HepG2 (cell line): Measurements from ENCODE around the gene MYEOV. TPM values are rescaled to one million over a fixed set of nuclear protein-coding genes. Genes with fewer than 3 reads are reported as not detected.

Source experiments
- CERS6 ChIP-seq: sonication (generic); formaldehyde crosslinking; IDR thresholded peaks from 2 replicates; pipeline ENCODE4 v1.5.0; 2020; ENCODE audit warnings: missing genetic modification reagents
- SIX1 ChIP-seq: sonication (generic); formaldehyde crosslinking; IDR thresholded peaks from 2 replicates; pipeline ENCODE4 v1.4.0; 2020; ENCODE audit warnings: missing genetic modification reagents, borderline replicate concordance
- polyA plus RNA-seq, 8 experiments: library from polyadenylated mRNA; depleted of rRNA in 3 of 8; stranded (reverse) in 7 of 8; unstranded in 1 of 8; fragments of >200 nt; fragmentation: Illumina TruSeq in 4 of 8; extraction: Trizol in 4 of 8; gene quantifications; 2 replicates each; pipeline versions ENCODE4 v1.2.1 to v1.2.3, GENCODE V29; 2011 to 2016; ENCODE audit warnings: low read depth in 4 of 8, missing spikeins in 1 of 8, mixed read lengths in 1 of 8; ENCODE audit not compliant: insufficient read depth in 1 of 8
- total RNA-seq, 5 experiments: library from RNA; depleted of rRNA; stranded (reverse); fragments of >200 nt; fragmentation: Illumina TruSeq; extraction: Trizol; gene quantifications; 2 replicates each; pipeline ENCODE4 v1.2.3, GENCODE V29; 2016; ENCODE audit warnings: low read depth in 1 of 5
- TF ChIP-seq, protein P1 (sequence below), 2 experiments: IDR thresholded peaks; 2 replicates each; pipeline ENCODE4 v1.6.1; 2011 to 2012; ENCODE audit warnings: low read length in 2 of 2, borderline replicate concordance in 1 of 2, low read depth in 1 of 2, mild to moderate bottlenecking in 1 of 2, moderate library complexity in 1 of 2
- TF ChIP-seq, protein P2 (sequence below): sonication (generic); formaldehyde crosslinking; IDR thresholded peaks from 2 replicates; pipeline ENCODE4 v1.4.0; 2020; ENCODE audit warnings: missing genetic modification reagents, borderline replicate concordance
- TF ChIP-seq, protein P3 (sequence below): sonication (generic); formaldehyde crosslinking; IDR thresholded peaks from 2 replicates; pipeline ENCODE4 v1.5.0; 2020; ENCODE audit warnings: mild to moderate bottlenecking, missing genetic modification reagents, borderline replicate concordance

Gene MYEOV
- total and polyA plus RNA-seq, 2 of the 13 experiments (the other 11 are each of a cell fraction or from before 2014, with no cell fraction given): 0.33 to 1.8 TPM

- TF ChIP-seq, protein P1, sequence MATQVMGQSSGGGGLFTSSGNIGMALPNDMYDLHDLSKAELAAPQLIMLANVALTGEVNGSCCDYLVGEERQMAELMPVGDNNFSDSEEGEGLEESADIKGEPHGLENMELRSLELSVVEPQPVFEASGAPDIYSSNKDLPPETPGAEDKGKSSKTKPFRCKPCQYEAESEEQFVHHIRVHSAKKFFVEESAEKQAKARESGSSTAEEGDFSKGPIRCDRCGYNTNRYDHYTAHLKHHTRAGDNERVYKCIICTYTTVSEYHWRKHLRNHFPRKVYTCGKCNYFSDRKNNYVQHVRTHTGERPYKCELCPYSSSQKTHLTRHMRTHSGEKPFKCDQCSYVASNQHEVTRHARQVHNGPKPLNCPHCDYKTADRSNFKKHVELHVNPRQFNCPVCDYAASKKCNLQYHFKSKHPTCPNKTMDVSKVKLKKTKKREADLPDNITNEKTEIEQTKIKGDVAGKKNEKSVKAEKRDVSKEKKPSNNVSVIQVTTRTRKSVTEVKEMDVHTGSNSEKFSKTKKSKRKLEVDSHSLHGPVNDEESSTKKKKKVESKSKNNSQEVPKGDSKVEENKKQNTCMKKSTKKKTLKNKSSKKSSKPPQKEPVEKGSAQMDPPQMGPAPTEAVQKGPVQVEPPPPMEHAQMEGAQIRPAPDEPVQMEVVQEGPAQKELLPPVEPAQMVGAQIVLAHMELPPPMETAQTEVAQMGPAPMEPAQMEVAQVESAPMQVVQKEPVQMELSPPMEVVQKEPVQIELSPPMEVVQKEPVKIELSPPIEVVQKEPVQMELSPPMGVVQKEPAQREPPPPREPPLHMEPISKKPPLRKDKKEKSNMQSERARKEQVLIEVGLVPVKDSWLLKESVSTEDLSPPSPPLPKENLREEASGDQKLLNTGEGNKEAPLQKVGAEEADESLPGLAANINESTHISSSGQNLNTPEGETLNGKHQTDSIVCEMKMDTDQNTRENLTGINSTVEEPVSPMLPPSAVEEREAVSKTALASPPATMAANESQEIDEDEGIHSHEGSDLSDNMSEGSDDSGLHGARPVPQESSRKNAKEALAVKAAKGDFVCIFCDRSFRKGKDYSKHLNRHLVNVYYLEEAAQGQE (IDR thresholded peaks at IDR 0.05; ENCODE audit: borderline replicate concordance in 1 of 2, low read depth in 1 of 2, low read length in 2 of 2): no peak
- TF ChIP-seq, protein P2, sequence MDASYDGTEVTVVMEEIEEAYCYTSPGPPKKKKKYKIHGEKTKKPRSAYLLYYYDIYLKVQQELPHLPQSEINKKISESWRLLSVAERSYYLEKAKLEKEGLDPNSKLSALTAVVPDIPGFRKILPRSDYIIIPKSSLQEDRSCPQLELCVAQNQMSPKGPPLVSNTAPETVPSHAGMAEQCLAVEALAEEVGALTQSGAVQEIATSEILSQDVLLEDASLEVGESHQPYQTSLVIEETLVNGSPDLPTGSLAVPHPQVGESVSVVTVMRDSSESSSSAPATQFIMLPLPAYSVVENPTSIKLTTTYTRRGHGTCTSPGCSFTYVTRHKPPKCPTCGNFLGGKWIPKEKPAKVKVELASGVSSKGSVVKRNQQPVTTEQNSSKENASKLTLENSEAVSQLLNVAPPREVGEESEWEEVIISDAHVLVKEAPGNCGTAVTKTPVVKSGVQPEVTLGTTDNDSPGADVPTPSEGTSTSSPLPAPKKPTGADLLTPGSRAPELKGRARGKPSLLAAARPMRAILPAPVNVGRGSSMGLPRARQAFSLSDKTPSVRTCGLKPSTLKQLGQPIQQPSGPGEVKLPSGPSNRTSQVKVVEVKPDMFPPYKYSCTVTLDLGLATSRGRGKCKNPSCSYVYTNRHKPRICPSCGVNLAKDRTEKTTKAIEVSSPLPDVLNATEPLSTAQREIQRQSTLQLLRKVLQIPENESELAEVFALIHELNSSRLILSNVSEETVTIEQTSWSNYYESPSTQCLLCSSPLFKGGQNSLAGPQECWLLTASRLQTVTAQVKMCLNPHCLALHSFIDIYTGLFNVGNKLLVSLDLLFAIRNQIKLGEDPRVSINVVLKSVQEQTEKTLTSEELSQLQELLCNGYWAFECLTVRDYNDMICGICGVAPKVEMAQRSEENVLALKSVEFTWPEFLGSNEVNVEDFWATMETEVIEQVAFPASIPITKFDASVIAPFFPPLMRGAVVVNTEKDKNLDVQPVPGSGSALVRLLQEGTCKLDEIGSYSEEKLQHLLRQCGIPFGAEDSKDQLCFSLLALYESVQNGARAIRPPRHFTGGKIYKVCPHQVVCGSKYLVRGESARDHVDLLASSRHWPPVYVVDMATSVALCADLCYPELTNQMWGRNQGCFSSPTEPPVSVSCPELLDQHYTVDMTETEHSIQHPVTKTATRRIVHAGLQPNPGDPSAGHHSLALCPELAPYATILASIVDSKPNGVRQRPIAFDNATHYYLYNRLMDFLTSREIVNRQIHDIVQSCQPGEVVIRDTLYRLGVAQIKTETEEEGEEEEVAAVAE (CRISPR knock-in tag): no peak
- TF ChIP-seq, protein P3, sequence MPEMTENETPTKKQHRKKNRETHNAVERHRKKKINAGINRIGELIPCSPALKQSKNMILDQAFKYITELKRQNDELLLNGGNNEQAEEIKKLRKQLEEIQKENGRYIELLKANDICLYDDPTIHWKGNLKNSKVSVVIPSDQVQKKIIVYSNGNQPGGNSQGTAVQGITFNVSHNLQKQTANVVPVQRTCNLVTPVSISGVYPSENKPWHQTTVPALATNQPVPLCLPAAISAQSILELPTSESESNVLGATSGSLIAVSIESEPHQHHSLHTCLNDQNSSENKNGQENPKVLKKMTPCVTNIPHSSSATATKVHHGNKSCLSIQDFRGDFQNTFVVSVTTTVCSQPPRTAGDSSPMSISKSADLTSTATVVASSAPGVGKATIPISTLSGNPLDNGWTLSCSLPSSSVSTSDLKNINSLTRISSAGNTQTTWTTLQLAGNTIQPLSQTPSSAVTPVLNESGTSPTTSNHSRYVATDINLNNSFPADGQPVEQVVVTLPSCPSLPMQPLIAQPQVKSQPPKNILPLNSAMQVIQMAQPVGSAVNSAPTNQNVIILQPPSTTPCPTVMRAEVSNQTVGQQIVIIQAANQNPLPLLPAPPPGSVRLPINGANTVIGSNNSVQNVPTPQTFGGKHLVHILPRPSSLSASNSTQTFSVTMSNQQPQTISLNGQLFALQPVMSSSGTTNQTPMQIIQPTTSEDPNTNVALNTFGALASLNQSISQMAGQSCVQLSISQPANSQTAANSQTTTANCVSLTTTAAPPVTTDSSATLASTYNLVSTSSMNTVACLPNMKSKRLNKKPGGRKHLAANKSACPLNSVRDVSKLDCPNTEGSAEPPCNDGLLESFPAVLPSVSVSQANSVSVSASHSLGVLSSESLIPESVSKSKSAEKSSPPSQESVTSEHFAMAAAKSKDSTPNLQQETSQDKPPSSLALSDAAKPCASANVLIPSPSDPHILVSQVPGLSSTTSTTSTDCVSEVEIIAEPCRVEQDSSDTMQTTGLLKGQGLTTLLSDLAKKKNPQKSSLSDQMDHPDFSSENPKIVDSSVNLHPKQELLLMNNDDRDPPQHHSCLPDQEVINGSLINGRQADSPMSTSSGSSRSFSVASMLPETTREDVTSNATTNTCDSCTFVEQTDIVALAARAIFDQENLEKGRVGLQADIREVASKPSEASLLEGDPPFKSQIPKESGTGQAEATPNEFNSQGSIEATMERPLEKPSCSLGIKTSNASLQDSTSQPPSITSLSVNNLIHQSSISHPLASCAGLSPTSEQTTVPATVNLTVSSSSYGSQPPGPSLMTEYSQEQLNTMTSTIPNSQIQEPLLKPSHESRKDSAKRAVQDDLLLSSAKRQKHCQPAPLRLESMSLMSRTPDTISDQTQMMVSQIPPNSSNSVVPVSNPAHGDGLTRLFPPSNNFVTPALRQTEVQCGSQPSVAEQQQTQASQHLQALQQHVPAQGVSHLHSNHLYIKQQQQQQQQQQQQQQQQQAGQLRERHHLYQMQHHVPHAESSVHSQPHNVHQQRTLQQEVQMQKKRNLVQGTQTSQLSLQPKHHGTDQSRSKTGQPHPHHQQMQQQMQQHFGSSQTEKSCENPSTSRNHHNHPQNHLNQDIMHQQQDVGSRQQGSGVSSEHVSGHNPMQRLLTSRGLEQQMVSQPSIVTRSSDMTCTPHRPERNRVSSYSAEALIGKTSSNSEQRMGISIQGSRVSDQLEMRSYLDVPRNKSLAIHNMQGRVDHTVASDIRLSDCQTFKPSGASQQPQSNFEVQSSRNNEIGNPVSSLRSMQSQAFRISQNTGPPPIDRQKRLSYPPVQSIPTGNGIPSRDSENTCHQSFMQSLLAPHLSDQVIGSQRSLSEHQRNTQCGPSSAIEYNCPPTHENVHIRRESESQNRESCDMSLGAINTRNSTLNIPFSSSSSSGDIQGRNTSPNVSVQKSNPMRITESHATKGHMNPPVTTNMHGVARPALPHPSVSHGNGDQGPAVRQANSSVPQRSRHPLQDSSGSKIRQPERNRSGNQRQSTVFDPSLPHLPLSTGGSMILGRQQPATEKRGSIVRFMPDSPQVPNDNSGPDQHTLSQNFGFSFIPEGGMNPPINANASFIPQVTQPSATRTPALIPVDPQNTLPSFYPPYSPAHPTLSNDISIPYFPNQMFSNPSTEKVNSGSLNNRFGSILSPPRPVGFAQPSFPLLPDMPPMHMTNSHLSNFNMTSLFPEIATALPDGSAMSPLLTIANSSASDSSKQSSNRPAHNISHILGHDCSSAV: no peak
- TF ChIP-seq CERS6 (CRISPR knock-in tag): no peak
- no peak for TF ChIP-seq SIX1 (CRISPR knock-in tag)
These were observed 7.1 kb downstream of the MYEOV start (continued) for GRCh38 chr11:69301081-69301454.
